Measurements from ENCODE around the gene ANGPTL1. TPM values are rescaled to one million over a fixed set of nuclear protein-coding genes. Genes with fewer than 3 reads are reported as not detected.

ANGPTL1 gene
- total and polyA plus RNA-seq, 10 of the 15 experiments (the other 5 are each of a cell fraction or from before 2014, with no cell fraction given): not detected

- TF ChIP-seq, protein P1, sequence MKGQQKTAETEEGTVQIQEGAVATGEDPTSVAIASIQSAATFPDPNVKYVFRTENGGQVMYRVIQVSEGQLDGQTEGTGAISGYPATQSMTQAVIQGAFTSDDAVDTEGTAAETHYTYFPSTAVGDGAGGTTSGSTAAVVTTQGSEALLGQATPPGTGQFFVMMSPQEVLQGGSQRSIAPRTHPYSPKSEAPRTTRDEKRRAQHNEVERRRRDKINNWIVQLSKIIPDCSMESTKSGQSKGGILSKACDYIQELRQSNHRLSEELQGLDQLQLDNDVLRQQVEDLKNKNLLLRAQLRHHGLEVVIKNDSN (IDR thresholded peaks at IDR 0.05; ENCODE audit: borderline replicate concordance, extremely low read length, insufficient read depth, low read depth, low read length): no peak
- TF ChIP-seq NFIC (IDR thresholded peaks at IDR 0.05; ENCODE audit: low read depth, low read length) (no peak), POU2F2 (IDR thresholded peaks at IDR 0.05; ENCODE audit: borderline replicate concordance, low read depth, low read length) (no peak), REST (IDR thresholded peaks at IDR 0.05; ENCODE audit: low read depth, low read length) (no peak)
Observed at GRCh38 chr1:178895928-178896327, 25.1 kb upstream of the ANGPTL1 start (continued).

DNA sequence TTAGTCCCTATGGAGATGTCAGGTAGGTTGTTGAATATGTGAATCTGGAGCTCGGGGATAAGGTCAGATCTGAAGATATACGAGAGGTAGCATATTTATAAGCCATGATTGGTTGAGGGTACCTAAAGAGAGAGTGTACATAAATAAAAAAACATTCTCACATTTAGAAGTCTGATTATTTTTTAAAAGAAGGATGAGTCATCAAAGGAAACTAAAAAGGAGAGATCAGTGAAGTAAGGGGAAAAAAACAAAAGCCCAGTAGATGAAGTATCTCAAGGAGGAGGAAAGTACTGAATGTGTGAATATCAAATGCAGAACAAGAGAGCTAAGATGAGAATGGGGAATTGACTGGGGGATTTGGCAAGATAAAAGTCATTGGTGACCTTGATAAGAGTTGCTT is 15.7 kb upstream of the ANGPTL1 start:
- ChIA-PET RAD21 (ENCODE audit: unreplicated experiment) (interaction anchor here (1.2 kb wide), 1 partner anchor 116 kb away, joined by 3 read pairs; no protein-coding TSS in a partner anchor), CTCF (interaction anchor here (0.5 kb wide), 1 partner anchor 479 kb away, joined by 3 read pairs; no protein-coding TSS in a partner anchor), SMC1A (ENCODE audit: uncharacterized antibody, unreplicated experiment) (no interaction called here), POLR2A (no interaction called here)
- ATAC-seq (no peak), FAIRE-seq (no peak), DNase-seq (ENCODE audit: low read depth, low spot score) (no peak)
- Histone ChIP-seq H2AFZ (ENCODE audit: control insufficient read depth, low read depth, low read length) (no peak overlapping the region), H3K9me3 (replicated peaks; ENCODE audit: control insufficient read depth, insufficient read depth, low read length) (no peaks in the 10 kb centered on the region), H3K27me3 (replicated peaks in 1 of 2; ENCODE audit: control insufficient read depth in 2 of 2, insufficient read depth in 2 of 2, low read length in 1 of 2) (no peaks in the 10 kb centered on the region), H3K4me3 (no peak overlapping the region), H3K9ac (ENCODE audit: control insufficient read depth, insufficient read depth, low read length) (no peak overlapping the region), H3K36me3 (ENCODE audit: control insufficient read depth in 2 of 2, insufficient read depth in 2 of 2, low read length in 1 of 2) (no peaks in the 10 kb centered on the region), H3K79me2 (ENCODE audit: control insufficient read depth, insufficient read depth, low read length) (no peaks in the 10 kb centered on the region), H3K27ac (ENCODE audit: control insufficient read depth, insufficient read depth) (no peak overlapping the region), H3K4me1 (ENCODE audit: control insufficient read depth, insufficient read depth, low read length) (no peaks in the 10 kb centered on the region), H3K4me2 (ENCODE audit: control insufficient read depth, insufficient read depth) (no peak overlapping the region), H4K20me1 (ENCODE audit: control insufficient read depth, insufficient read depth) (no peaks in the 10 kb centered on the region)
- in situ Hi-C loops (cut with MboI): no loop called here
- TF ChIP-seq, protein P2, sequence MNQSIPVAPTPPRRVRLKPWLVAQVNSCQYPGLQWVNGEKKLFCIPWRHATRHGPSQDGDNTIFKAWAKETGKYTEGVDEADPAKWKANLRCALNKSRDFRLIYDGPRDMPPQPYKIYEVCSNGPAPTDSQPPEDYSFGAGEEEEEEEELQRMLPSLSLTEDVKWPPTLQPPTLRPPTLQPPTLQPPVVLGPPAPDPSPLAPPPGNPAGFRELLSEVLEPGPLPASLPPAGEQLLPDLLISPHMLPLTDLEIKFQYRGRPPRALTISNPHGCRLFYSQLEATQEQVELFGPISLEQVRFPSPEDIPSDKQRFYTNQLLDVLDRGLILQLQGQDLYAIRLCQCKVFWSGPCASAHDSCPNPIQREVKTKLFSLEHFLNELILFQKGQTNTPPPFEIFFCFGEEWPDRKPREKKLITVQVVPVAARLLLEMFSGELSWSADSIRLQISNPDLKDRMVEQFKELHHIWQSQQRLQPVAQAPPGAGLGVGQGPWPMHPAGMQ (IDR thresholded peaks at IDR 0.05; ENCODE audit: borderline replicate concordance): no peak
- TF ChIP-seq STAT1 (conservative IDR thresholded peaks at IDR 0.05): no peak
- TF ChIP-seq LARP7 (IDR thresholded peaks at IDR 0.05): no peak
- no TSS peak for BruUV-seq (replicated peaks)
- 75% methylated on average over 2 of the region's 2 CpGs for WGBS (ENCODE audit: insufficient coverage, insufficient replicate concordance, low lambda C conversion rate, missing lambda C conversion rate)
- intact Hi-C loops (cut with micrococcal nuclease; ENCODE audit: unreplicated experiment): no loop called here

Data from GM12878 (cell line).